ENCODE data around the gene SUSD2.

- TF ChIP-seq CTCF (conservative IDR thresholded peaks at IDR 0.05; ENCODE audit: low read depth, low read length), result no peak
- TF ChIP-seq POLR2A (IDR thresholded peaks at IDR 0.05; ENCODE audit: low read depth, low read length), result no peak
- no peak for TF ChIP-seq USF2 (IDR thresholded peaks at IDR 0.05; ENCODE audit: low read depth, low read length)
- TF ChIP-seq RAD21 (IDR thresholded peaks at IDR 0.05; ENCODE audit: low read length), result no peak
Observed at GRCh38 chr22:24225951-24226350, 44.7 kb downstream of the SUSD2 start.

Data from IMR-90 (cell line).